Fibroblast of villous mesenchyme (primary cell): Measurements from ENCODE around the gene GNL1. TPM values are rescaled to one million over a fixed set of nuclear protein-coding genes. Genes with fewer than 3 reads are reported as not detected.

ENCODE experiments used
- DNase-seq: peaks from one replicate; pipeline ENCODE4 v3.0.0-alpha.2; 2010; ENCODE audit warnings: low read depth
- H3K4me3 ChIP-seq: 2 replicates; pipeline ENCODE4 v1.5.1; 2011; ENCODE audit warnings: low read depth, mild to moderate bottlenecking, low read length
- CTCF ChIP-seq: IDR thresholded peaks from 2 replicates; pipeline ENCODE4 v1.5.1; 2012; ENCODE audit warnings: low read depth, mild to moderate bottlenecking, low read length; ENCODE audit not compliant: insufficient read depth
- small RNA-seq: library from RNA; depleted of rRNA; stranded (forward); fragments of <200 nt; gene quantifications from one replicate; pipeline ENCODE3, GENCODE V24; 2012
- total RNA-seq: library from RNA; depleted of rRNA; stranded (reverse); fragments of >200 nt; gene quantifications from 2 replicates; pipeline ENCODE4 v1.2.3, GENCODE V29; 2012

Gene GNL1
- total RNA-seq, 1 donor: 52.7 TPM

- TF ChIP-seq CTCF: peak; percentile 27
- DNase-seq: no peak
- no peak overlapping the region for H3K4me3 ChIP-seq
Measured at GRCh38 chr6:30493643-30494250, 62.5 kb downstream of the GNL1 start.

DNA sequence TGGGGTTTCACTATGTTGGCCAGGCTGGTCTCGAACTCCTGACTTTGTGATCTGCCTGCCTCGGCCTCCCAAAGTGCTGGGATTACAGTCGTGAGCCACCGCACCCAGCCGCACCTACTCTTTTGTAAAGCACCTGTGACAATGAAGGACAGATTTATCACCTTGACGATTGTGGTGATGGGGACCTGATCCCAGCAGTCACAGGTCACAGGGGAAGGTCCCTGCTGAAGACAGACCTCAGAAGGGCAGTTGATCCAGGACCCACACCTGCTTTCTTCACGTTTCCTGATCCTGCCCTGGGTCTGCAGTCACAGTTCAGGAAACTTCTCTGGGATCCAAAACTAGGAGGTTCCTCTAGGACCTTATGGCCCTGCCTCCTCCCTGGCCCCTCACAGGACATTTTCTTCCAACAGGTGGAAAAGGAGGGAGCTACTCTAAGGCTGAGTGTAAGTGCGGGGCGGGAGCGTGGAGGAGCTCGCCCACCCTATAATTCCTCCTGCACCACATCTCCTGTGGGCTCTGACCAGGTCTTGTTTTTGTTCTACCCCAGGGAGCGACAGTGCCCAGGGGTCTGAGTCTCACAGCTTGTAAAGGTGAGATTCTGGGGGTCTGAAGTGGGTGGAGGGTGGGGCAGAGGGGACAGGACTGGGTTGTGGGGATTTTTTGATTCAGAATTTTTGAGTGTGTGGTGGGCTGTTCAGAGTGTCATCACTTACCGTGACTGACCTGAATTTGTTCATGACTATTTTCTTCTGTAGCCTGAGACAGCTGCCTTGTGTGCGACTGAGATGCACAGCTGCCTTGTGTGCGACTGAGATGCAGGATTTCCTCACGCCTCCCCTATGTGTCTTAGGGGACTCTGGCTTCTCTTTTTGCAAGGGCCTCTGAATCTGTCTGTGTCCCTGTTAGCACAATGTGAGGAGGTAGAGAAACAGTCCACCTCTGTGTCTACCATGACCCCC lies 64.0 kb downstream of the GNL1 start:
- DNase-seq: no peak
- no peak for TF ChIP-seq CTCF
- H3K4me3 ChIP-seq: no peak overlapping the region

Small RNA genes within 50 kb of the gene (small RNA-seq; reads per million reads assigned to genes)
- gene MIR877: 0.56 reads per million

Other genes with a start within 250 kb of the GNL1 start
- gene TRIM39, start 229.6 kb downstream of the GNL1 start, total RNA-seq: 10.8 and 11.3 TPM in 2 replicates
- gene RPP21, start 211.3 kb downstream of the GNL1 start, total RNA-seq: 26.3 and 45.4 TPM in 2 replicates
- 165 and 183 TPM in 2 replicates for gene HLA-E, start 67.0 kb downstream of the GNL1 start, total RNA-seq
- 5.8 and 6.0 TPM in 2 replicates for gene PRR3, start 806 bp upstream of the GNL1 start, total RNA-seq
- 30.9 and 37.6 TPM in 2 replicates for gene ABCF1, start 15.0 kb upstream of the GNL1 start, total RNA-seq
- gene PPP1R10, start 60.8 kb upstream of the GNL1 start, total RNA-seq: 37.7 and 70.4 TPM in 2 replicates
- 79.5 and 81.2 TPM in 2 replicates for gene MRPS18B, start 61.4 kb upstream of the GNL1 start, total RNA-seq
- 4.2 and 5.2 TPM in 2 replicates for gene ATAT1, start 70.4 kb upstream of the GNL1 start, total RNA-seq
- 4.8 and 9.9 TPM in 2 replicates for gene C6orf136, start 90.6 kb upstream of the GNL1 start, total RNA-seq
- 32.0 and 32.2 TPM in 2 replicates for gene DHX16, start 116.5 kb upstream of the GNL1 start, total RNA-seq
- gene PPP1R18, start 130.2 kb upstream of the GNL1 start, total RNA-seq: 56.6 and 59.3 TPM in 2 replicates
- gene NRM, start 134.5 kb upstream of the GNL1 start, total RNA-seq: 3.5 and 5.5 TPM in 2 replicates
- 3.2 and 4.7 TPM in 2 replicates for gene MDC1, start 160.8 kb upstream of the GNL1 start, total RNA-seq
- 590 and 713 TPM in 2 replicates for gene TUBB, start 163.9 kb upstream of the GNL1 start, total RNA-seq
- 107 and 119 TPM in 2 replicates for gene FLOT1, start 186.2 kb upstream of the GNL1 start, total RNA-seq
- gene IER3, start 188.1 kb upstream of the GNL1 start, total RNA-seq: 132 and 187 TPM in 2 replicates